CD4-positive, alpha-beta T cell treated with Interleukin-17A for 1 hour (primary cell): ENCODE measurements around the gene GJC2.

ENCODE experiments used
- DNase-seq: peaks from one replicate; pipeline ENCODE4 v3.0.0-alpha.2; 2020

The GJC2 gene

GRCh38 chr1:228194921-228195812 is 45.4 kb downstream of the GJC2 start:
- no peak for DNase-seq

- DNase-seq: no peak
Measured at GRCh38 chr1:228197555-228198147, 47.9 kb downstream of the GJC2 start.

GRCh38 chr1:228198977-228199590 is 49.4 kb downstream of the GJC2 start:
- DNase-seq: no peak

- DNase-seq: no peak
Measured at GRCh38 chr1:228204958-228205357, 55.2 kb downstream of the GJC2 start.

- no peak for DNase-seq
Measured at GRCh38 chr1:228205526-228206436, 56.1 kb downstream of the GJC2 start.

- no peak for DNase-seq
Measured at GRCh38 chr1:228206582-228207351, 57.0 kb downstream of the GJC2 start.

- DNase-seq: no peak
Measured at GRCh38 chr1:228207381-228207810, 57.7 kb downstream of the GJC2 start.

- no peak for DNase-seq
Measured at GRCh38 chr1:228207851-228208821, 58.4 kb downstream of the GJC2 start, which contains the start of gene OBSCN. Gene OBSCN, plus strand, starts transcription at chr1:228208044. Its CDS starts 3,740 bp downstream, at chr1:228211784.

GRCh38 chr1:228208831-228209551 is 59.3 kb downstream of the GJC2 start:
- no peak for DNase-seq
